ENCODE results near the gene HINT3. TPM values are rescaled to one million over a fixed set of nuclear protein-coding genes. Genes with fewer than 3 reads are reported as not detected.

HINT3 gene
- total and polyA plus RNA-seq, 2 of the 13 experiments (the other 11 are each of a cell fraction or from before 2014, with no cell fraction given), result 3.1 to 22.8 TPM

GRCh38 chr6:125918681-125919566, 37.6 kb upstream of the HINT3 start (continued):
- TF ChIP-seq BRF2 (CRISPR knock-in tag; IDR thresholded peaks at IDR 0.05), result no peak
- no peak for TF ChIP-seq RBM22 (optimal IDR thresholded peaks at IDR 0.05; ENCODE audit: low read length)
- no peak for TF ChIP-seq ZSCAN25 (CRISPR knock-in tag; IDR thresholded peaks at IDR 0.05)
- 0 out of 2 replicates have a peak, but pooled peaks have one; percentile 86 for TF ChIP-seq ZNF557 (CRISPR knock-in tag; IDR thresholded peaks at IDR 0.05)
- TF ChIP-seq KLF11 (CRISPR knock-in tag; IDR thresholded peaks at IDR 0.05), result peak; percentile 25; the same call in 1 of the 2 replicates
- peak; percentile 42 for TF ChIP-seq TEAD3 (CRISPR knock-in tag; optimal IDR thresholded peaks at IDR 0.05; ENCODE audit: borderline replicate concordance)
- TF ChIP-seq DR1 (CRISPR knock-in tag; IDR thresholded peaks at IDR 0.05), result no peak
- no peak for TF ChIP-seq ZBTB7A (CRISPR knock-in tag; IDR thresholded peaks at IDR 0.05)
- peak; percentile 71; the same call in 1 of the 2 replicates for TF ChIP-seq ZNF580 (CRISPR knock-in tag; IDR thresholded peaks at IDR 0.05; ENCODE audit: borderline replicate concordance, low read depth)
- no peak for TF ChIP-seq TERF1 (CRISPR knock-in tag; IDR thresholded peaks at IDR 0.05)
- TF ChIP-seq ZBTB37 (CRISPR knock-in tag; IDR thresholded peaks at IDR 0.05), result no peak
- no peak for TF ChIP-seq ZNF839 (CRISPR knock-in tag; IDR thresholded peaks at IDR 0.05; ENCODE audit: borderline replicate concordance)
- TF ChIP-seq HNRNPH1 (optimal IDR thresholded peaks at IDR 0.05; ENCODE audit: low read depth, low read length), result no peak
- no peak for TF ChIP-seq ZZZ3 (CRISPR knock-in tag; IDR thresholded peaks at IDR 0.05; ENCODE audit: borderline replicate concordance)
- TF ChIP-seq BCLAF1 (IDR thresholded peaks at IDR 0.05), result no peak
- TF ChIP-seq ZNF605 (CRISPR knock-in tag; IDR thresholded peaks at IDR 0.05), result no peak
- TF ChIP-seq PREB (CRISPR knock-in tag; IDR thresholded peaks at IDR 0.05), result no peak
